ENCODE measurements around the gene AGO3. TPM values are rescaled to one million over a fixed set of nuclear protein-coding genes. Genes with fewer than 3 reads are reported as not detected.
A peak's percentile ranks its signal among the peaks of the same experiment; 100 is the strongest.

The AGO3 gene
- total RNA-seq, 1 donor from 2014 or later, result 32.7 TPM

- no peak overlapping the region for H3K4me3 Mint-ChIP-seq (ENCODE audit: unreplicated experiment)
- H3K27ac Mint-ChIP-seq (ENCODE audit: unreplicated experiment), result no peak overlapping the region
- H3K9me3 Mint-ChIP-seq (ENCODE audit: unreplicated experiment), result no peaks in the 10 kb centered on the region
- H3K36me3 Mint-ChIP-seq (ENCODE audit: unreplicated experiment), result peaks cover 3% of the 10 kb centered on the region
- no peak for DNase-seq
- no peak for TF ChIP-seq CTCF (IDR thresholded peaks at IDR 0.05; ENCODE audit: partially characterized antibody, unreplicated experiment)
- peaks cover 4% of the 10 kb centered on the region for H3K27me3 Mint-ChIP-seq (ENCODE audit: unreplicated experiment)
- peaks cover 2% of the 10 kb centered on the region for H3K4me1 Mint-ChIP-seq (ENCODE audit: low read depth, unreplicated experiment)
Observed at GRCh38 chr1:35894656-35895055, 36.2 kb upstream of the AGO3 start.

GRCh38 chr1:35899941-35900340, 31.0 kb upstream of the AGO3 start:
- Mint-ChIP-seq H3K4me1 (ENCODE audit: low read depth, unreplicated experiment) (no peaks in the 10 kb centered on the region), H3K4me3 (ENCODE audit: unreplicated experiment) (no peak overlapping the region), H3K9me3 (ENCODE audit: unreplicated experiment) (peaks cover 4% of the 10 kb centered on the region), H3K36me3 (ENCODE audit: unreplicated experiment) (peaks cover 4% of the 10 kb centered on the region), H3K27me3 (ENCODE audit: unreplicated experiment) (no peaks in the 10 kb centered on the region), H3K27ac (ENCODE audit: unreplicated experiment) (no peak overlapping the region)
- no peak for DNase-seq
- no peak for TF ChIP-seq CTCF (IDR thresholded peaks at IDR 0.05; ENCODE audit: partially characterized antibody, unreplicated experiment)

DNA sequence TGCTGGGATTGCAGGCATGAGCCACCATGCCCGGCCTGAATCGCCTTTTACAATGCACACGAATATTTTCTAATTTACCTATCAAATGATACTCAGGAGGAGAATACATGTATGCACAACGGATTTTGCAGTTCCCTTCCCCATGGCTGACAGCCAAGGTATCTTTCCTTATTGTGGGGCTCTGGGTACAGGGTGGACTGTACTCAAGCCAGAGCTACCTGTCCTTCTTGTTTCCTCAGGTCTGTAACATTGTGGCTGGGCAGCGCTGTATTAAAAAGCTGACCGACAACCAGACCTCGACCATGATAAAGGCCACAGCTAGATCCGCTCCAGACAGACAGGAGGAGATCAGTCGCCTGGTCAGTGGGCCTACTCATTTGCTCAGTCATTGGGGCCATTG, 29.7 kb upstream of the AGO3 start:
- Mint-ChIP-seq H3K9me3 (ENCODE audit: unreplicated experiment) (peaks cover 4% of the 10 kb centered on the region), H3K4me3 (ENCODE audit: unreplicated experiment) (no peak overlapping the region), H3K36me3 (ENCODE audit: unreplicated experiment) (peaks cover 4% of the 10 kb centered on the region), H3K27ac (ENCODE audit: unreplicated experiment) (no peak overlapping the region), H3K27me3 (ENCODE audit: unreplicated experiment) (no peaks in the 10 kb centered on the region), H3K4me1 (ENCODE audit: low read depth, unreplicated experiment) (no peaks in the 10 kb centered on the region)
- TF ChIP-seq CTCF (IDR thresholded peaks at IDR 0.05; ENCODE audit: partially characterized antibody, unreplicated experiment), result no peak
- DNase-seq, result no peak

GRCh38 chr1:35902671-35903070, 28.2 kb upstream of the AGO3 start:
- no peak overlapping the region for H3K4me3 Mint-ChIP-seq (ENCODE audit: unreplicated experiment)
- H3K27ac Mint-ChIP-seq (ENCODE audit: unreplicated experiment), result no peak overlapping the region
- peaks cover 4% of the 10 kb centered on the region for H3K9me3 Mint-ChIP-seq (ENCODE audit: unreplicated experiment)
- no peak for DNase-seq
- TF ChIP-seq CTCF (IDR thresholded peaks at IDR 0.05; ENCODE audit: partially characterized antibody, unreplicated experiment), result no peak
- H3K27me3 Mint-ChIP-seq (ENCODE audit: unreplicated experiment), result no peaks in the 10 kb centered on the region
- H3K36me3 Mint-ChIP-seq (ENCODE audit: unreplicated experiment), result peaks cover 4% of the 10 kb centered on the region
- no peaks in the 10 kb centered on the region for H3K4me1 Mint-ChIP-seq (ENCODE audit: low read depth, unreplicated experiment)

- peaks cover 5% of the 10 kb centered on the region for H3K36me3 Mint-ChIP-seq (ENCODE audit: unreplicated experiment)
- no peak for DNase-seq
Observed at GRCh38 chr1:35914717-35915116, 16.2 kb upstream of the AGO3 start.

More at GRCh38 chr1:35914717-35915116, 16.2 kb upstream of the AGO3 start:
- no peaks in the 10 kb centered on the region for H3K27me3 Mint-ChIP-seq (ENCODE audit: unreplicated experiment)
- H3K4me1 Mint-ChIP-seq (ENCODE audit: low read depth, unreplicated experiment), result no peaks in the 10 kb centered on the region
- peaks cover 5% of the 10 kb centered on the region for H3K9me3 Mint-ChIP-seq (ENCODE audit: unreplicated experiment)
- no peak for TF ChIP-seq CTCF (IDR thresholded peaks at IDR 0.05; ENCODE audit: partially characterized antibody, unreplicated experiment)
- peak overlapping the region; percentile 36 for H3K4me3 Mint-ChIP-seq (ENCODE audit: unreplicated experiment)
- H3K27ac Mint-ChIP-seq (ENCODE audit: unreplicated experiment), result no peak overlapping the region
